Measurements from ENCODE around the gene PFKFB4.

PFKFB4 gene

GRCh38 chr3:48593337-48593736 lies 36.7 kb upstream of the PFKFB4 start:
- no peak for TF ChIP-seq CTCF (IDR thresholded peaks at IDR 0.05; ENCODE audit: low read depth, low read length, missing control alignments)
- DNase-seq (ENCODE audit: extremely low read depth, low read depth) = no peak
- H3K4me3 ChIP-seq (replicated peaks; ENCODE audit: low read depth, low read length) = peak overlapping the region; percentile 56

- H3K4me3 ChIP-seq (replicated peaks; ENCODE audit: low read depth, low read length) = no peak overlapping the region
- no peak for DNase-seq (ENCODE audit: extremely low read depth, low read depth)
- no peak for TF ChIP-seq CTCF (IDR thresholded peaks at IDR 0.05; ENCODE audit: low read depth, low read length, missing control alignments)
These were observed 36.0 kb upstream of the PFKFB4 start for GRCh38 chr3:48592519-48593087.

- H3K4me3 ChIP-seq (replicated peaks; ENCODE audit: low read depth, low read length) = no peak overlapping the region
- no peak for TF ChIP-seq CTCF (IDR thresholded peaks at IDR 0.05; ENCODE audit: low read depth, low read length, missing control alignments)
- DNase-seq (ENCODE audit: extremely low read depth, low read depth) = no peak
These were observed 35.4 kb upstream of the PFKFB4 start for GRCh38 chr3:48591886-48592518.

GRCh38 chr3:48591436-48591835 lies 34.8 kb upstream of the PFKFB4 start:
- TF ChIP-seq CTCF (IDR thresholded peaks at IDR 0.05; ENCODE audit: low read depth, low read length, missing control alignments) = no peak
- DNase-seq (ENCODE audit: extremely low read depth, low read depth) = no peak
- H3K4me3 ChIP-seq (replicated peaks; ENCODE audit: low read depth, low read length) = no peak overlapping the region

- TF ChIP-seq CTCF (IDR thresholded peaks at IDR 0.05; ENCODE audit: low read depth, low read length, missing control alignments) = no peak
- no peak for DNase-seq (ENCODE audit: extremely low read depth, low read depth)
- H3K4me3 ChIP-seq (replicated peaks; ENCODE audit: low read depth, low read length) = no peak overlapping the region
These were observed 31.6 kb upstream of the PFKFB4 start for GRCh38 chr3:48588230-48588629.

- no peak overlapping the region for H3K4me3 ChIP-seq (replicated peaks; ENCODE audit: low read depth, low read length)
- DNase-seq (ENCODE audit: extremely low read depth, low read depth) = no peak
- TF ChIP-seq CTCF (IDR thresholded peaks at IDR 0.05; ENCODE audit: low read depth, low read length, missing control alignments) = no peak
These were observed 31.1 kb upstream of the PFKFB4 start for GRCh38 chr3:48587686-48588085.

- no peak for DNase-seq (ENCODE audit: extremely low read depth, low read depth)
- no peak overlapping the region for H3K4me3 ChIP-seq (replicated peaks; ENCODE audit: low read depth, low read length)
- no peak for TF ChIP-seq CTCF (IDR thresholded peaks at IDR 0.05; ENCODE audit: low read depth, low read length, missing control alignments)
These were observed 28.8 kb upstream of the PFKFB4 start for GRCh38 chr3:48585411-48585810.

Measured in HFF-Myc (cell line).